IMR-90 (cell line): ENCODE measurements around the gene HMX2. TPM values are rescaled to one million over a fixed set of nuclear protein-coding genes. Genes with fewer than 3 reads are reported as not detected.

Source experiments
- ATAC-seq: fragments of 200-7000 bp; cut with Tn5 transposase; 2 replicates; pipeline ENCODE4 v1.9.1; 2020; ENCODE audit warnings: low read depth, mild to moderate bottlenecking, moderate library complexity
- Bru-seq: library from RNA; stranded (reverse); fragments of 400-500 nt; gene quantifications from one replicate; lab custom pipeline; 2021; lab: Mats Ljungman, UMichigan
- BruChase-seq, 2 experiments: library from RNA; stranded (reverse); fragments of 400-500 nt; gene quantifications; one replicate each; lab custom pipeline; 2021; lab: Mats Ljungman, UMichigan
- BruUV-seq: library from RNA; stranded (reverse); fragments of 400-500 nt; replicated peaks from 2 replicates; lab custom pipeline; 2021; lab: Mats Ljungman, UMichigan
- CTCF ChIA-PET: fragments of 300-600 bp; formaldehyde crosslinking; extraction: SDS; loops from one replicate; lab custom pipeline; 2021; ENCODE audit warnings: antibody characterized with exemption; lab: Yijun Ruan, JAX
- POLR2A ChIA-PET: fragments of 300-600 bp; sonication (Branson Sonifier 250); formaldehyde crosslinking; loops from one replicate; lab custom pipeline; 2022; ENCODE audit warnings: antibody characterized with exemption; ENCODE audit not compliant: unreplicated experiment; lab: Charles Lee
- DNase-seq: peaks from one replicate; pipeline ENCODE4 v3.0.0; 2013
- H2AFZ ChIP-seq: replicated peaks from 2 replicates; pipeline ENCODE3; 2013; ENCODE audit warnings: low read length, mild to moderate bottlenecking; ENCODE audit not compliant: poor library complexity
- H2AK5ac ChIP-seq: 2 replicates; pipeline ENCODE4 v1.6.1; 2013; ENCODE audit warnings: low read depth, low read length, inconsistent platforms
- H2AK9ac ChIP-seq: replicated peaks from 2 replicates; pipeline ENCODE3; 2013; ENCODE audit warnings: mild to moderate bottlenecking, low read depth, low read length, moderate library complexity; ENCODE audit not compliant: poor library complexity
- H2BK120ac ChIP-seq: 2 replicates; pipeline ENCODE4 v1.6.1; 2013; ENCODE audit warnings: low read depth, low read length, inconsistent platforms
- H2BK15ac ChIP-seq: 3 replicates; pipeline ENCODE4 v1.6.1; 2013; ENCODE audit warnings: low read depth, low read length, inconsistent platforms
- H2BK20ac ChIP-seq: 2 replicates; pipeline ENCODE4 v1.6.1; 2013; ENCODE audit warnings: low read depth, mild to moderate bottlenecking, inconsistent platforms, low read length, moderate library complexity
- H2BK5ac ChIP-seq: 2 replicates; pipeline ENCODE4 v1.6.1; 2013; ENCODE audit warnings: mild to moderate bottlenecking, low read depth, low read length, inconsistent platforms; ENCODE audit not compliant: poor library complexity, severe bottlenecking
- H3K14ac ChIP-seq: replicated peaks from 2 replicates; pipeline ENCODE4 v1.6.1; 2013; ENCODE audit warnings: low read depth, low read length, inconsistent platforms
- H3K18ac ChIP-seq: 2 replicates; pipeline ENCODE4 v1.6.1; 2013; ENCODE audit warnings: low read depth, low read length, control low read depth
- H3K23ac ChIP-seq: 2 replicates; pipeline ENCODE4 v1.6.1; 2013; ENCODE audit warnings: low read depth, low read length, inconsistent platforms
- H3K27ac ChIP-seq: 2 replicates; pipeline ENCODE4 v1.5.1; 2013; ENCODE audit warnings: mild to moderate bottlenecking, control low read depth, low read length; ENCODE audit not compliant: insufficient read depth
- H3K27me3 ChIP-seq: 2 replicates; pipeline ENCODE4 v1.6.1; 2013; ENCODE audit warnings: low read length; ENCODE audit not compliant: control insufficient read depth, insufficient read depth
- H3K36me3 ChIP-seq: 2 replicates; pipeline ENCODE4 v1.6.1; 2013; ENCODE audit warnings: low read length, mixed read lengths; ENCODE audit not compliant: control insufficient read depth, insufficient read depth
- H3K4ac ChIP-seq: 2 replicates; pipeline ENCODE4 v1.6.1; 2013; ENCODE audit warnings: low read depth, low read length, inconsistent platforms
- H3K4me1 ChIP-seq: 2 replicates; pipeline ENCODE4 v1.6.1; 2013; ENCODE audit warnings: low read length, mixed read lengths; ENCODE audit not compliant: control insufficient read depth, insufficient read depth
- H3K4me2 ChIP-seq: 2 replicates; pipeline ENCODE4 v1.6.1; 2013; ENCODE audit warnings: low read depth, mild to moderate bottlenecking, control low read depth, low read length, moderate library complexity
- H3K4me3 ChIP-seq: 2 replicates; pipeline ENCODE4 v1.5.1; 2013; ENCODE audit warnings: low read depth, mild to moderate bottlenecking, control low read depth, low read length, moderate library complexity; ENCODE audit not compliant: insufficient read depth
- H3K56ac ChIP-seq: 2 replicates; pipeline ENCODE4 v1.6.1; 2013; ENCODE audit warnings: low read length, inconsistent platforms; ENCODE audit not compliant: insufficient read depth; ENCODE audit errors: extremely low read depth
- H3K79me1 ChIP-seq, 2 experiments: 2 replicates each; pipeline ENCODE4 v1.6.1; 2013; ENCODE audit warnings: low read length in 2 of 2, inconsistent platforms in 1 of 2, low read depth in 1 of 2
- H3K9ac ChIP-seq: 2 replicates; pipeline ENCODE4 v1.6.1; 2013; ENCODE audit warnings: low read depth, low read length, control low read depth
- H3K9me1 ChIP-seq: 2 replicates; pipeline ENCODE4 v1.6.1; 2013; ENCODE audit warnings: low read length, inconsistent platforms; ENCODE audit not compliant: insufficient read depth
- H3K9me3 ChIP-seq: 2 replicates; pipeline ENCODE4 v1.6.1; 2013; ENCODE audit warnings: low read length; ENCODE audit not compliant: control insufficient read depth, insufficient read depth
- H4K20me1 ChIP-seq: 2 replicates; pipeline ENCODE4 v1.6.1; 2013; ENCODE audit warnings: low read length, inconsistent platforms; ENCODE audit not compliant: insufficient read depth
- H4K5ac ChIP-seq: 2 replicates; pipeline ENCODE4 v1.6.1; 2013; ENCODE audit warnings: mild to moderate bottlenecking, low read depth, low read length, control low read depth
- H4K8ac ChIP-seq, 2 experiments: 2 replicates each; pipeline ENCODE4 v1.6.1; 2013; ENCODE audit warnings: low read depth in 2 of 2, low read length in 2 of 2, control low read depth in 1 of 2, inconsistent platforms in 1 of 2
- H4K91ac ChIP-seq: 2 replicates; pipeline ENCODE4 v1.6.1; 2013; ENCODE audit warnings: low read depth, low read length, inconsistent platforms; ENCODE audit not compliant: insufficient read depth
- BHLHE40 ChIP-seq: fragments of 150-350 bp; IDR thresholded peaks from 2 replicates; pipeline ENCODE4 v1.6.1; 2016; ENCODE audit warnings: mild to moderate bottlenecking, low read depth, low read length
- CEBPB ChIP-seq: IDR thresholded peaks from 2 replicates; pipeline ENCODE4 v1.6.1; 2012; ENCODE audit warnings: low read depth, low read length, improper control_type of control experiment
- CHD1 ChIP-seq: IDR thresholded peaks from 2 replicates; pipeline ENCODE4 v1.6.1; 2012; ENCODE audit warnings: low read depth, low read length, improper control_type of control experiment
- CTCF ChIP-seq: conservative IDR thresholded peaks from 2 replicates; pipeline ENCODE4 v1.5.1; 2012; ENCODE audit warnings: mild to moderate bottlenecking, low read depth, low read length, improper control_type of control experiment
- ELK1 ChIP-seq: fragments of 150-350 bp; IDR thresholded peaks from 2 replicates; pipeline ENCODE4 v1.6.1; 2016; ENCODE audit warnings: low read depth, mild to moderate bottlenecking, low read length, moderate library complexity, borderline replicate concordance
- FOS ChIP-seq: fragments of 150-350 bp; IDR thresholded peaks from 2 replicates; pipeline ENCODE4 v1.6.1; 2016; ENCODE audit warnings: low read depth, low read length
- MAFK ChIP-seq: IDR thresholded peaks from 2 replicates; pipeline ENCODE4 v1.6.1; 2012; ENCODE audit warnings: low read depth, low read length, improper control_type of control experiment
- MAZ ChIP-seq: IDR thresholded peaks from 2 replicates; pipeline ENCODE4 v1.6.1; 2012; ENCODE audit warnings: low read depth, mild to moderate bottlenecking, low read length, improper control_type of control experiment, moderate library complexity, borderline replicate concordance
- MXI1 ChIP-seq: IDR thresholded peaks from 2 replicates; pipeline ENCODE4 v1.6.1; 2012; ENCODE audit warnings: low read depth, mild to moderate bottlenecking, low read length, moderate library complexity, borderline replicate concordance
- NFE2L2 ChIP-seq: fragments of 150-350 bp; IDR thresholded peaks from 2 replicates; pipeline ENCODE4 v1.6.1; 2016; ENCODE audit warnings: low read depth, mild to moderate bottlenecking, low read length
- RAD21 ChIP-seq: IDR thresholded peaks from 2 replicates; pipeline ENCODE4 v1.6.1; 2012; ENCODE audit warnings: low read length, improper control_type of control experiment
- RCOR1 ChIP-seq: IDR thresholded peaks from 2 replicates; pipeline ENCODE4 v1.6.1; 2012; ENCODE audit warnings: mild to moderate bottlenecking, low read length, improper control_type of control experiment; ENCODE audit not compliant: insufficient replicate concordance
- RFX5 ChIP-seq: IDR thresholded peaks from 2 replicates; pipeline ENCODE4 v1.8.0; 2012; ENCODE audit warnings: low read depth, mild to moderate bottlenecking, low read length, moderate library complexity
- SMC3 ChIP-seq: fragments of 150-350 bp; IDR thresholded peaks from 2 replicates; pipeline ENCODE4 v1.6.1; 2016; ENCODE audit warnings: low read depth, mild to moderate bottlenecking, antibody characterized with exemption, low read length, moderate library complexity
- WGBS, 2 experiments: methylation state at CpG; one replicate each; pipeline versions ENCODE4 v1.1.5 to v1.1.7; 2013; ENCODE audit warnings: missing lambda C conversion rate in 2 of 2; ENCODE audit not compliant: insufficient read length in 1 of 2; ENCODE audit errors: extremely low coverage in 2 of 2; 5-methylcytosine and 5-hydroxymethylcytosine counted together
- dilution Hi-C: fragments of 300-500 bp; cut with HindIII; formaldehyde crosslinking; loops from one replicate; pipeline ENCODE4 v1.14.3; 2018; ENCODE audit warnings: low sequenced_read_pairs; ENCODE audit not compliant: unreplicated experiment
- in situ Hi-C: fragments of 300-500 bp; cut with MboI; formaldehyde crosslinking; loops from 3 replicates; pipeline ENCODE4 v1.14.3; 2019; ENCODE audit warnings: low sequenced_read_pairs, inconsistent platforms, mixed read lengths
- intact Hi-C: fragments of 100-400 bp; cut with micrococcal nuclease; formaldehyde crosslinking; loops from 2 replicates; pipeline ENCODE4 v1.10.0; 2022
- long read RNA-seq: library from polyadenylated mRNA; unstranded; transcript quantifications from one replicate; pipeline ENCODE4 v2.0.0, GENCODE V29; 2021; ENCODE audit not compliant: unreplicated experiment
- polyA plus RNA-seq, 3 experiments: library from polyadenylated mRNA; depleted of rRNA; stranded (reverse); fragments of >200 nt; gene quantifications; 2 replicates each; pipeline ENCODE4 v1.2.3, GENCODE V29; 2012; ENCODE audit warnings: low replicate concordance in 1 of 3
- total RNA-seq: library from RNA; depleted of rRNA; stranded (reverse); fragments of >200 nt; gene quantifications from 2 replicates; pipeline ENCODE4 v1.2.3, GENCODE V29; 2012; rRNA removed

Gene HMX2
- total RNA-seq: not detected in 2 replicates
- not detected in 2 replicates for polyA plus RNA-seq (2012; rRNA removed)
- not detected in 2 replicates for polyA plus RNA-seq (2012; cell fraction: cytosol; rRNA removed)
- not detected in 2 replicates for polyA plus RNA-seq (2012; cell fraction: nucleus; rRNA removed; ENCODE audit: low replicate concordance)
- not detected for Bru-seq, nascent RNA
- BruChase-seq, experiment 1, labeled RNA remaining after a 6-hour chase: not detected
- not detected for BruChase-seq, experiment 2, labeled RNA remaining after a 2-hour chase
- long read RNA-seq: 0 reads

- Histone ChIP-seq H3K79me1 (no peaks in the 10 kb centered on the region), H3K4me3 (no peak within 1 kb of the TSS), H2BK15ac (no peak within 1 kb of the TSS), H3K14ac (no peak within 1 kb of the TSS), H3K4me2 (no peak within 1 kb of the TSS), H3K18ac (no peak within 1 kb of the TSS), H3K9me3 (peaks cover 7% of the 10 kb centered on the region), H4K20me1 (0 out of 2 replicates have a peak, but pooled peaks cover 3% of the 10 kb centered on the region), H4K5ac (no peak within 1 kb of the TSS), H3K9ac (no peak within 1 kb of the TSS), H2AFZ (peak within 1 kb of the TSS; percentile 8), H3K27me3 (peaks cover 93% of the 10 kb centered on the region), H3K56ac (no peak within 1 kb of the TSS; the same call in 1 of the 2 replicates), H3K4ac (no peak within 1 kb of the TSS), H3K36me3 (no peaks in the 10 kb centered on the region), H3K9me1 (no peaks in the 10 kb centered on the region; the same call in 1 of the 2 replicates), H2BK120ac (no peak within 1 kb of the TSS), H2AK5ac (no peak within 1 kb of the TSS), H2BK5ac (no peak within 1 kb of the TSS), H3K4me1 (no peaks in the 10 kb centered on the region; the same call in 1 of the 2 replicates), H3K23ac (no peak within 1 kb of the TSS), H4K8ac (no peak within 1 kb of the TSS), H3K27ac (no peak within 1 kb of the TSS), H2BK20ac (no peak within 1 kb of the TSS), H2AK9ac (no peak within 1 kb of the TSS), H4K91ac (no peak within 1 kb of the TSS)
- ATAC-seq (no peak), DNase-seq (no peak)
- dilution Hi-C loops: no loop called here
- intact Hi-C loops: no loop called here
- BruUV-seq: no TSS peak
- ChIA-PET POLR2A (no interaction called here), CTCF (no interaction called here)
- WGBS, 2 experiments: 0% methylated on average over 7 of the region's 64 CpGs; no CpG with 5 or more reads in 1 of the 2 experiments
- in situ Hi-C loops: loop anchor here (25.0 kb wide), 1 partner anchor 1239 kb away; no protein-coding TSS in a partner anchor
- no peak for TF ChIP-seq NFE2L2
- no peak for TF ChIP-seq MAZ
- TF ChIP-seq SMC3: no peak
- no peak for TF ChIP-seq CEBPB
- no peak for TF ChIP-seq RFX5
- TF ChIP-seq CTCF: no peak
- TF ChIP-seq FOS: no peak
- no peak for TF ChIP-seq BHLHE40
- TF ChIP-seq MAFK: no peak
- no peak for TF ChIP-seq CHD1
- TF ChIP-seq RCOR1: no peak
- TF ChIP-seq ELK1: no peak
- TF ChIP-seq RAD21: no peak
- TF ChIP-seq MXI1: no peak
Observed at GRCh38 chr10:123147635-123148413, at the start of gene HMX2. Gene HMX2 (plus strand): TSS chr10:123148136. CDS start chr10:123148379, 243 bp downstream.
